ENCODE data around the gene EPGN.

The EPGN gene, protein sequence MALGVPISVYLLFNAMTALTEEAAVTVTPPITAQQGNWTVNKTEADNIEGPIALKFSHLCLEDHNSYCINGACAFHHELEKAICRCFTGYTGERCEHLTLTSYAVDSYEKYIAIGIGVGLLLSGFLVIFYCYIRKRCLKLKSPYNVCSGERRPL

DNA sequence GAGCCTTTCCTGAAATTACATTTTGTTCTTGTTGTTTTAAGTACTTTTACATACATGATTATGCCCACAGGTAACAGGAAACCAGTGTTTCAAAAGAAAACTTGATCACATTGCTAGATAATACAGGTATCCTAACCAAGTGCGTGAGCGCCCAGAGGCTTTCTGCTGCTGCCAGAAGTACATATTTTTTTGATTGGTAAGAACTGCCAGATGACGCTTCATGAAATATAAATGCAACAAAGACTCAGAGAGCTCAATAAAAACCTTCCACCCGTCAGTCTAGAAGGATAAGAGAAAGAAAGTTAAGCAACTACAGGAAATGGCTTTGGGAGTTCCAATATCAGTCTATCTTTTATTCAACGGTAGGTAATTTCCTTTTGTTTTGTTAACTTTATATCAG, at the start of gene EPGN:
EPGN (plus strand) TSS at position 256 of the 400 bp plus-strand sequence; CDS start at position 320, 64 bp downstream.
- no peak for DNase-seq

DNA sequence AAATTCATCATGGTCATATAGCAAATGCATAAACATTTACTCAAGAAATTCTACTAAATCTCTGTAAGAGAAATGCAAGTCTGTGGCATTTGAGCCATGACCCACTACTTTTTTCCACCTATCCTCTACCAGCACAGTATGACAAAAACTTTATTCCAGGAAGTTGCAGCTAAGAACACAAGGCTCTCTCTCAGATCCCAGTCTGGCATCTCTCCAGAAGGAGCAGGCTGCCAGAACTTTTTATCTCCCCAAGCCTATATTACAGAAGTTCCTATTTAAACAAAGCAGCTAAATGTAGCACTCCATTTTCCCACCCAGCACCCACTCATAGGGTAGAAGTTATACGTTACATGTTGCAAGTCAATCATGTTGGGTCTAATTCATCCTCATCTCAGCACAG, 49.3 kb upstream of the EPGN start:
- DNase-seq = no peak

DNA sequence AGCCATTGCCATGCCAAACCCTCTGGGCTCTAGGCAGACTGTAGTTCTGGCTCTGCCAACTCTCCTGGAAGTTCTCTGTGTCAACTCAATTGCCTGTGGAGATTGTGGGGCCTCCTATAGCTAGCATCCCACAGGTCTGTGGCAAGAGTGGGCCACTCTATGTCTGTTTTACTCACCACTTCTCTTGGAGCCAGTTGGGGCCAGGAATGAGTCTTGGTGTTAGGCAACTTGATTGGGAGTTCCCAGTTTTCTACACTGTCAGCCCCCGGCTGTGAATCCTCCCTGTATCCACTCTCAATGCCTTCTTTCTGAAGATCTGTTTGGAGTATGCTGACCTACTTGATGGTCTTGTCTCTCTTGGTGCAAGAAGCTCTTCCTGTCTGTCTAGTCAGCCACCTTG, 48.2 kb upstream of the EPGN start:
- DNase-seq = no peak

DNA sequence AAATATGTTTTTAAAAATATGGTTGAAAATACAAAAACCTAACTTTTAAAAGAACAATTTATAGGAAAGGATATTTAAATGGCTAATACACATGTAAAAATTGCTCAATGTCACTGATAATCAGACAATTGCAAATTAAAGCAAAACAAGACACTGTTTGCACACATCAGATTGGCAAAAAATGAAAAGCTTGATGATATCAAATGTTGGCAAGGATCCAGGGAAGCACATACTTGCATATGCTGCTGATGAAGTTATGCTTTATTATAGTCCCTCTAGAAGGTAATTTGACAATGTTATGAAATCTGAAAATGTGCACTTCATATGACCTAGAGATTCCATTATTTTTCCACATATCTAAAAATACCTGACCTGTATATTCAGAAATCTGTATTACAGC, 45.7 kb upstream of the EPGN start:
- no peak for DNase-seq

DNA sequence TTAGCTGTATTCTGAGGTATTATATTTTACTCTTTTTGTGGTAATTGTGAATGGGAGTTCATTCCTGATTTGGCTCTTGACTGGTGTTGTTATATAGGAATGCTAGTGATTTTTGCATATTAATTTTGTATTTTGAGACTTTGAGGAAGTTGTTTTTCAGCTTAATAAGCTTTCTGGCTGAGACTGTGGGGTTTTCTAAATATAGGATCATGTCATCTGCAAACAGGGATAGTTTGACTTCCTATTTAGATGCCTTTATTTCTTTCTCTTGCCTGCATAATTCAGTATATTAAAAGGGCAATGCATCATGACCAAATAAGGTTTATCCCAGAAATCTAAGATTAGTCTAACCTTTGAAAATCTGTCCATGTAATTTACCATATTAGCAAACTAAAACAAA, 44.7 kb upstream of the EPGN start:
- no peak for DNase-seq

DNA sequence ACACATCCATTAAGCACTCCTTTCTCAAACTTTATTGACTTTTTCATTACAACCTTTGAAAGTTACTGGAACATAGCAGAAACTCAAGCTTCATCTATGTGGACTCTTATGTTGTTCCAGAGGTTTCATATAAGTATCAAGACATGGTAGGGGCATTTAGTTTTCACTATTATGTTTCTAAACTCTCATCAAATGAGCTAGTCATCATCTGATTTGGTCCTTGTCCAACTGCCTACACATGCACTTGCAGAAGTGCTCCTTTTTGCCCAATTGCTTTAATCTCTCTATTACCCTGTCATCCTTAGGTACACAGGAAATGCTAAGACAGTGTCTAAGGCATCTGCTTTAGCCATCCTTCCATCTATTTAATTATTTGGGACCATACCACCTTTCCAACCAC, 42.2 kb upstream of the EPGN start:
- DNase-seq = no peak

DNA sequence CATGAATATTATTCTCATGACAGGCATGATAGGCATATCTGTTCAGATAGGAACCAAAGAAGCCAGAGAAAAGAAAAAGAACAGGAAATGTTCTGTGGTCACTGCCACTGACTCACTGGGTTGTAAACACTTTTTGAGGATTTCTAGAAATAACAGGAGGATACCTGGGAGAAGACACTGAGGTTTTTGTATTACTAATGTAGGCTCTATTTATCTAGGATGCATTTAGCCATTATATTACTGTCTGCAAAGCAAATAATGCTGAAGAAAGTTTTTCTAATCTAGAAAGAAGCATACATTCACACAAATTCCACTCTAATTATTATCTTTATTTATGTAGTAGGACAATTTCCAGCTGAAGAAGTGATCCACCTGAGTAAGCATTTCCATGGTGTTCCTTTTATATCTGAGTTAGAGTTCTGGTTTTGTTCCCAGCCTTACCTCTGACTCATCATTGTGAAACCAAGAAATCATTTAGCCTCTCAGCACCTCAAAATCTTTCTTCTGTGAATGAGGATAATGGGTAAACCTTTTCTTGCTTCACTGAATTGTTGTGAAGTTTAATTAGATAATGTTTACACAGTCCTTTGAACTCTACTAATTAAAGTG, 40.2 kb upstream of the EPGN start:
- DNase-seq = no peak

DNA sequence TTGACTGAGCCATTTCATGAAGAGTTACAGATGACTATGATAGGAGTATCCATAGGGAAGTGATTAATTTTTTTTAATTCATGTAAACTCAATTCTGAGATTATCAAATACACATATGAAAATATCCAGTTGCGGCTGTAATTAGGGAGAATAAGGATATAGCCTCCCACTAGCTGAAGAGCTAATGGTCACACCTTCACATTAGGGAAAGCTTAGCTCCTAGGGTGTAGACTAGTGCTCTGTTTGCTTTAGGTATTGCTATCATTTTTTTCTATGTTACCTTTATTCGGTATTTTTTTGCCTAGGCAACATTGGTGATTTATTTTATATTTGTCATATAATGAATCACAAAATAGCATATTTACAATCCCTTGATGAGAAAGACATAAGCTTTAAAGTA, 39.6 kb upstream of the EPGN start:
- DNase-seq = no peak

DNA sequence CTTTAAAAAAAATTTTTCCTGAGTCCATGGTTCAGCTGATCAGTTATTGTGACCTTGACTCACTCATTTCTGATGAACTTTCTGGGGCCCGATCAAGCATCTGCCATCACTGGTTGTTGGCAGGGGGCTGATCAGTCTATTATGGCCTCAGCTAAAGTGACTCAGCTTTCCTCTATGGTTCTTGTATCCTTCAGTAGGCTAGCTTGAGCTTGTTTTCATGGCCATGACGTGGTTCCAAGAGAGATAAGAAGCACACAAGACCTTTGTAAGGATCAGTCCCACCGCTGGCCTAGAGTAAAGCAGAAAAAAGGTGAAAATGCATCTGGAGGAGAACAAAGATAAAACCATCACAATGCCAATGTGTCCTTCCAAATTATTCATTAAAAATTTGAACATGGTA, 29.8 kb upstream of the EPGN start:
- no peak for DNase-seq

DNA sequence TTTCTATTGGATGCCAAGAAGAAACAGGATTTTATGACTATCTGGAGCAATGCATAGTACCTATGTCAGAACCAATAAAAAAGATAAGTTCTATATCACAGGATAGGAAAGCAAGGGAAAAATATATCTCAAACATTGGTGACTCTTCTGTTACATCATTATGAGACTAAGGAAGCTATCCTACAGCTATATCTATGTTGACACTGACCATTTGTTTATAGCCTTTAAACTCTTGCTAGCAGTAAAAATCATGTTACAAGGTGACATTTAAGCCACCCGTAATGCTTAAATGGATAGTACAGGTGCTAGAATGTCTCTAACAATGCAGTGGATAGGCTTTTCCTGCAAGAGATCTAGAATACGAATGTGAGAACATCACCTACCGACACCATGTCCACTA, 28.6 kb upstream of the EPGN start:
- no peak for DNase-seq

DNA sequence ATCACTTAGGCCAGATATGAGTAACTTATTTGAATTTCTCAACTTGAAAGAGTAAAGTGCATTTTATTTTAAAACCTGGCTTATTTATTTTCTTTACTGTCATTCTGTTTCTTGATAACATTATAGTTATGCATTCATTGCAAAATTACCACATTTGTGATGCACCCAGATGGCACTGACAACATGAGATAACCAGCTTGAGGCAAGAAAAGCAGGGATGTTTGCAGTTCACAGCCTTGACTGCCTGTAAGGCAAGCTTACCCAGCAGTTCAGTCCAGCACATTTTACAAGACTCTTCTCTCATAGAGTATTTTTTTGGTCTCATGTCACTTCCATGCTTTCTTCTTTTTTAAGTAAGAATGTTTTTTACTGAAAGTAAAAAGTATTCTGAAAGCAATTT, 25.3 kb upstream of the EPGN start:
- DNase-seq = no peak

DNA sequence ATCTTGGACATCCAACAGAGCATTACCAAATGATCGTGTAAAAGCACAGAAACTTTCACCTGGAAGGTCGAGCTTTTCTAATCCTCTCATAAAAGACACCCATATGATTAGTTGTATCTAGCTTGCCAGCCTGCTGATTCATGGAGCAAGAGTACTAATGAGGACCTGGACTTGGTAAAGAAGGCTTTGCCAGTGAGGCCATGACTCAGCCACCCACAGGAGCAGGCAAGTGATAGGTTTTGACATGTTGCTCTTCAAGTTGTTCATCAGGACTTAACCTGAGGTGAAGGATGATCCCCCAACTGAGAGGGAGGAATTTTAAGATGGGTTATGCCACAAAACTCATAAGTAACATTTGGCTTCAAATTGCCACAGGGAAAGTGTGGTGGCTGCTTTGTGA, 24.7 kb upstream of the EPGN start:
- peak in 2 of 56 donors; percentile 1 to 4 for DNase-seq

DNA sequence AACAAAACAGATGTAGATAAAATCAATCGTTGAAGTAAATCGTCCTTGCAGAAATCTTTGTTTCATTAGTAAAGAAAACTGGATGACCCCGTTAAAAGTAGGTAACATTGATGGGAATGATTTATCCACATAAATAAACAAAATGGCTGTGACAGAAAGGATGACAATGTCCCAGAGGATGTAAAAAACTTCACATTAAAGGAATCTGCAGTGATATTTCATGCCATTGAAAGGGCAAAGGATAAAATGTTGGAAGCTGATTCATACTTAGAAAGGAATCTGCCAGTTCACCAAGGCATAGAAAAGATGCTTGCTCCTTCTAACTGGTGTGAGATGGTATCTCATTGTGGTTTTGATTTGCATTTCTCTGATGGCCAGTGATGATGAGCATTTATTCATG, 24.2 kb upstream of the EPGN start:
- no peak for DNase-seq

DNA sequence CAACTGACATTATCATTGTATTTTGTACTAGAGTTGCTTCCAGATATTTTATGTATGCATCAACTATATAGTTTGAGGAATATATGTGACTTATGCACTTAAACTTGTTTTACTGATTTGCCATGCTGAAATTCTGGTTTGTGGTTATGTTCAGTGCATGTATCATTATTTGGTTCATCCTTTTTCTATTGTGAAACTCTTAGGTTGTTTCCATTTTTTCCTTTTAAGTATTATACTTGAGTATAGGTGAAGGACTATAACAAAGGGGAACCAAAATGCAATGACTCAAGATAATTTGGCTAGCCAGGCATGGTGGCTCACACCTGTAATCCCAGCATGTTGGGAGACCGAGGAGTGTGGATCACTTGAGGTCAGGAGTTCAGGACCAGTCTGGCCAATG, 21.1 kb upstream of the EPGN start:
- no peak for DNase-seq

DNA sequence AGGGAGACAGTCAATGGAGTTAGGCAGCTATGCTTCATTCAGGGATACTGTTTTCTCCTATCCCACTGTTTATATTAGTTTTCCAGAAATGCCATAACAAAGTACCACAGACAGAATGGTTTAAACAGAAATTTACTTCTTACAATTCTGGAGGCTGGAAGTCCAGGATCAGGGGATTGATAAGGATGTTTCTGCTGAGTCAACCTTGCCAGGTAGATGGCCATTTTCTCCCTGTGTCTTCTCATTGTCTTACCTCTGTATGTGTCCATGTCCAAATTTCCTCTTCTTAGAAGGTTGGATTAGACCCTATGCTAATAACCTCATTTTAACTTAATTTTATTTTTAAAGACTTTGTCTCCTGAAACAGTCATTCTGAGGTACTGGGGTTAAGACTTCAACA, 20.5 kb upstream of the EPGN start:
- DNase-seq = no peak

DNA sequence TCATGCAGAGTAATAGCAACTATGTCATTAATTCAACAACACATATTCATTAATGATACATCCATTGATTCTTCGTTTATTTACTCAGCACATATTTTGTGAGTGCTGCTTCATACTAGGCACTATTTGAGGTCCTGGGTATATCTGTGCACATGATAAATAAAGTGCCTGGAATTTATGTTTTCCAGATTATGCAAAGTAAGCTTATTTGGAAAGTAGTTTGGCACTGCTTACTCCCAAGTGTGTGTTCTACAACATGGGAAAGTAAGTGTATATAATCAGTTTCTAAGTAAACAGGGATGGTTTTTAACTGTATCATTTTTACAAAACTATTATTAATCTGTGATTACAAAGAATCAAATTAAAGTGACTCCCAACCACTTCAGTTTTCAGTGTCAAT, 16.8 kb upstream of the EPGN start:
- no peak for DNase-seq

DNA sequence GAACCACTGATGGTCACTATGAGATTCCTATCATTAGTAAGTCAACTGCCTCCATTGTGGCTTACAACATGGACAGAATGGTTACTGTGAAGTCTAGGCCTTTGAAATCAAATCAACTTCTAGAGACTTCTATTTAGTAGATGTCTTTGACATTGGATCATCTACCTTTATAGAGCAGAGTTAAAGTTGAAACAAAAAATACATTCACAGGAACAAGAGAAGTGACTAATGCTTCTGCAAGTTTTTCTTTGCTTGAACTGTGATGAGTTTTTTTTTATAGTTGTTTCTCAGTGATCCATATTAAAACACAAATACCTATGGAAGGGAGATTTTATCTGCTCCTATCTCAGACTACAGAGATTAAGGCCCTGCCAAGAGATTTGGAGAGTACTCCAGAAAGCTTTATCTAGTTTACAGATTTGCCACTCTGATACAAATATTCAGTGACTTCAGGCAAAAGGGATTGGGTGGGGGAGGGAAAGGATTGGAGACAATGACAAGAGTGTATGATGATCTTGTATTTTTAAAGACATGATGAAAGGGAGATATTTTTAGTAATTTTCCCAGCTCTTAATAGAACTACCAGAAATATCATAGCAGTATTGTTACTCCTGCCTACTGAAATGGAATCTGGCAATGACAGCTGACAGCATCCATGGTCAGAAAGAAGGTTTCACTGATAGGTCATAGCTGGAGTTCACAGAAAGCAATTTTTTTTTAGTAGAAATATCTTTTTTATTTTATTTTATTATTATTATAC, 16.0 kb upstream of the EPGN start:
- DNase-seq = no peak

DNA sequence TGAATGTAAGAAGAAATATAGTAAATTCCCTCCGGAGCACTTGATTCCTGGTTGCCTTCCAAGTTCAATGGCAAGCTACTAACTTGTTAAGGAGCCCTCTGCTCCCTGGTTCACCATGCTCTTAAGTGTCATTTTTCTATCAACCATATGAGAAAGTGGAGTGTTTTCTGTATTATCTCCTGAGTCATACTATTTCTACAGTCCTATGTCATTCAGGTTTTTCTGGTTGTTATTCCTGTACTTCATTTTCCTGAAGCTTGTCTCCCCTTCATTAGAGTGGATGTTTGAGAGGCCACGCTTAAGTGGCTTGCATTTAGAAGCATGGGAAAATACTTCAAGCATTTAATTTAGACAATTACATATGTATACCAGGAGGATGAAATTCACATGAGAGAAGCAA, 14.7 kb upstream of the EPGN start:
- no peak for DNase-seq

DNA sequence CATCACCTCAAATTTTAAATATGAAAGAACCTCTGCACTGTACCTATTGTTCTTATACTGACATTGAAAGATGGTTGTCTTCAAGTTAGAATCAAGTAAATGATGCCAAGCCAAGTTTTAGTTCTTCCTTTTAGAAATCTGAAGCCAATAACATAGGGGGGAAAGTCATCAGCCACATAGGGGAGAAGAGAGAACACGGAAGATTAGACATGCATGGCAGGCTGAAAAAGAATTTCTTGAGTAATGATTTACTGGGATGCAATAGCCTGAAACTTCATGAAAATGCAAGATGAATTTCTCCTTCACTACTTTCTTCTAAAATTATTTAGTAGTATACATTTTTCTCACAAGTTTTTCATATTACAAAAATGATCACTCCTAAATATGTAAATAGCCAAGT, 13.6 kb upstream of the EPGN start:
- no peak for DNase-seq

DNA sequence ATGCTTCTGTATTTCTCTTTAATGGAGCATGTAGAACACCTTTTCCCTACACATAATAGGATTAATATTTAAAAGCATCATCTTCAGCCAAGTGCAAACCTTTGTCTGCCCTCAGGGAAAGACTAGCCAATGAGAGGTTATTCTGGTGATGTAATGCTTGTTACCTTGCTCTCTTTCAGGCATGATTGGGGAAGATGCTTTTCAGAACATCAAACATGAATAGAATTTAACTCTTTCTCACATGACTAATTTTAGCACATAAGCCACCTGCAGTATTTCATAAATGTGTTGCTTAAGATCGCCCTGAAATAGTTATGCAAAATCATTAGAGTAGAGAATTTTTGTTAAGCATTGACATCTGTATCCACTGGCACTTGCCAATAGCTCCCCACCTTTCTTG, 10.7 kb upstream of the EPGN start:
- no peak for DNase-seq

DNA sequence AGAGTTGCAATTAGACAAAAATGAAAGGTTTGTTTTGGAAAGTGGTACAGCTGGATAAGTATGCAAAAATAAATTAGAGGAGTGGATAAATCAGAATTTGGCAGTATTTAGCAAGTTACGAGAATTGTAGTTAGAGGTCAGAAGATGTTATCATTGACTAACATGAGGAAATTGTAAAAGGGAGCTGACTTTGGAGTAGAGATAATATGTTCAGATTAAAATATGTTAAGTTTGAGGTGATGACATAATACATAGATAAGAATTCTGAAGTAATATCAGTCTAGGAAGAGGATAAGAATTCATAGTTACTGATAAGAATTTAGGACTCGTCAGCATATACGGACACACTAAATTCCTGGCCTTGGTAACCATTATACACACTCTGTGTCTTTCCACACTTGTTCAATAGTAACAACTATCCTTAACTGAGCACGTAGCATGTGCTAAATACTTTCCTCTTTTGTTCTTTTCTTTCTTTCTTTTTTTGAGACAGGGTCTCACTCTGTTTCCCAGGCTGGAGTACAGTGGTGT, 4.1 kb upstream of the EPGN start:
- no peak for DNase-seq

DNA sequence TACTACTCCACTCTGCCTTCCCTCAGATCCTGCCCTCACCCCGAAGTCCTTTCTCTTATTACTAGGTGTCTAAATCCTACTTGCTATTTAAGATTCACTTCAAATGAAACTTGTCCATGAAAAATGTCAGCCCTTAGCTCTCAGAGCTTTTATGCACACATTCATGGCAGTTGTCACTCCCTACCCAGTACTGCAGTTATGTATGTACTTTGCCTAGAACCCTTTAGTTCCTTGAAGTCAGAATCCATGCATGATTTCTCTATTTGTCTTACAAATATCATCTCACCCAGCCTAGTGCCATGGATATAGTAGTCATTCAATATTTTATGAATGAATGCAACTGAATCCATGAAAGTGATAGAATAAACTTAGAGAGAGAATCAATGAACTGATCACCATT, 3.3 kb upstream of the EPGN start:
- DNase-seq = no peak

DNA sequence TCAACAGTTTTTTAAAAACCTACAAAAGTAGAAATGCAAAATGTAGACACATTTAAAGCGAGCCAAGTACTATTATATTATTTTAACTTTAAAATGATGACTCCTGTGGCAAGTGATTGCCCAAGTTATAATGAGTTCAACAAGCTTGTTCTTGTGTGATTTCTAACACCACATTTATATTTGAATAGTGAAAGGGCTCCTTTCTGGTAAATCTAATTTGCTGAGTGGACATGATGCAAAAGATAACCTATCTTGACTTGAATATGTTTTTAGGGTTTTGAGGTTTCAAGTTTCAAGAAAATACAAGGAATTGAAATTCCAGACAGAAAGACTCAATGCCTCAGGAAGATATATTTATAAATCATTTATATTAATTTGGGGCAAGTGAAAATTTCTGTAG, 1.1 kb upstream of the EPGN start:
- no peak for DNase-seq
